B cell (primary cell): ENCODE results near the gene RILPL2. TPM values are rescaled to one million over a fixed set of nuclear protein-coding genes. Genes with fewer than 3 reads are reported as not detected.

Experiments used
- ATAC-seq: fragments of 200-7000 bp; cut with Tn5 transposase; one replicate; pipeline ENCODE4 v1.10.0; 2021; ENCODE audit warnings: low read depth, mild to moderate bottlenecking, moderate number of reproducible peaks, moderate library complexity
- CTCF ChIA-PET: fragments of 350-600 bp; sonication (Branson Sonifier 250); formaldehyde crosslinking; loops from one replicate; lab custom pipeline; 2021; ENCODE audit warnings: antibody characterized with exemption, inconsistent platforms; lab: Charles Lee
- POLR2A ChIA-PET: fragments of 350-600 bp; sonication (Branson Sonifier 250); formaldehyde crosslinking; loops from one replicate; lab custom pipeline; 2021; ENCODE audit warnings: antibody characterized with exemption; lab: Charles Lee
- DNase-seq: peaks from one replicate; pipeline ENCODE4 v3.0.0; 2013
- H2AFZ ChIP-seq: 2 replicates; pipeline ENCODE4 v1.6.1; 2012; ENCODE audit warnings: mild to moderate bottlenecking, low read depth, low read length; ENCODE audit not compliant: insufficient read depth, poor library complexity, severe bottlenecking
- H3K27ac ChIP-seq, 2 donors: 1 replicate in 1 of 2; 2 replicates in 1 of 2; pipeline ENCODE4 v1.5.1; 2012 to 2013; ENCODE audit warnings: low read length in 2 of 2, mild to moderate bottlenecking in 2 of 2, moderate library complexity in 1 of 2
- H3K27me3 ChIP-seq, 4 experiments: fragments of 200-600 bp in 1 of 4; sonication (generic) in 1 of 4; replicated peaks in 1 of 4; 1 replicate in 2 of 4; 2 replicates in 2 of 4; pipeline versions ENCODE4 v1.6.1 to v1.7.0; 2013 to 2016; ENCODE audit warnings: low read length in 3 of 4, mild to moderate bottlenecking in 2 of 4, mixed read lengths in 1 of 4, moderate library complexity in 1 of 4; ENCODE audit not compliant: insufficient read depth in 4 of 4, control insufficient read depth in 3 of 4; ENCODE audit errors: control extremely low read depth in 1 of 4
- H3K36me3 ChIP-seq, 2 experiments: replicated peaks in 1 of 2; 1 replicate in 1 of 2; 2 replicates in 1 of 2; pipeline versions ENCODE4 v1.6.1 to v1.7.1; 2013; ENCODE audit warnings: low read length in 1 of 2; ENCODE audit not compliant: insufficient read depth in 2 of 2, control insufficient read depth in 1 of 2; ENCODE audit errors: control extremely low read depth in 1 of 2, extremely low read depth in 1 of 2
- H3K4me1 ChIP-seq, 2 donors: fragments of 200-600 bp in 1 of 2; sonication (generic) in 1 of 2; 1 replicate in 1 of 2; 2 replicates in 1 of 2; pipeline versions ENCODE4 v1.5.1 to v1.6.1; 2013 to 2017; ENCODE audit warnings: low read length in 2 of 2; ENCODE audit not compliant: control insufficient read depth in 2 of 2, insufficient read depth in 2 of 2
- H3K4me2 ChIP-seq: replicated peaks from 2 replicates; pipeline ENCODE3; 2012; ENCODE audit warnings: mild to moderate bottlenecking, low read depth, low read length; ENCODE audit not compliant: poor library complexity, severe bottlenecking
- H3K4me3 ChIP-seq, 5 experiments: fragments of 200-600 bp in 1 of 5; sonication (generic) in 1 of 5; 1 replicate in 3 of 5; 2 replicates in 2 of 5; pipeline versions ENCODE4 v1.5.1 to v1.7.0; 2011 to 2016; ENCODE audit warnings: low read length in 4 of 5, mild to moderate bottlenecking in 4 of 5, low read depth in 2 of 5, control low read depth in 1 of 5, moderate library complexity in 1 of 5; ENCODE audit not compliant: insufficient read depth in 1 of 5; ENCODE audit errors: control extremely low read depth in 1 of 5, extremely low read depth in 1 of 5
- H3K79me2 ChIP-seq: fragments of 200-600 bp; sonication (generic); one replicate; pipeline ENCODE4 v1.6.0; 2016; ENCODE audit warnings: low read length; ENCODE audit not compliant: control insufficient read depth, insufficient read depth
- H3K9ac ChIP-seq: fragments of 200-600 bp; sonication (generic); 2 replicates; pipeline ENCODE4 v1.6.1; 2017; ENCODE audit warnings: mild to moderate bottlenecking, low read length, moderate library complexity
- H3K9me3 ChIP-seq, 3 donors: one replicate each; pipeline versions ENCODE4 v1.6.1 to v1.7.1; 2013; ENCODE audit warnings: low read length in 2 of 3; ENCODE audit not compliant: control insufficient read depth in 2 of 3, insufficient read depth in 1 of 3; ENCODE audit errors: control extremely low read depth in 1 of 3
- H4K20me1 ChIP-seq: 2 replicates; pipeline ENCODE4 v1.6.0; 2012; ENCODE audit warnings: mild to moderate bottlenecking, low read length; ENCODE audit not compliant: insufficient read depth, control insufficient read depth, poor library complexity, severe bottlenecking
- H3K27ac Mint-ChIP-seq: one replicate; pipeline ENCODE4 v1.8.0; 2021; ENCODE audit warnings: mixed read lengths
- H3K27me3 Mint-ChIP-seq: one replicate; pipeline ENCODE4 v1.8.0; 2021; ENCODE audit warnings: mixed read lengths
- H3K4me1 Mint-ChIP-seq: one replicate; pipeline ENCODE4 v1.8.0; 2021; ENCODE audit warnings: mixed read lengths
- H3K4me3 Mint-ChIP-seq: one replicate; pipeline ENCODE4 v1.8.0; 2021; ENCODE audit warnings: mixed read lengths
- H3K9me3 Mint-ChIP-seq: one replicate; pipeline ENCODE4 v1.8.0; 2022; ENCODE audit warnings: mixed read lengths; ENCODE audit not compliant: insufficient read depth
- CTCF ChIP-seq: fragments of 200-600 bp; IDR thresholded peaks from one replicate; pipeline ENCODE4 v1.8.0; 2022; ENCODE audit warnings: antibody characterized with exemption, mild to moderate bottlenecking
- EZH2 ChIP-seq: IDR thresholded peaks from 2 replicates; pipeline ENCODE4 v1.6.1; 2012; ENCODE audit warnings: borderline replicate concordance, low read depth, mild to moderate bottlenecking, moderate library complexity, low read length; ENCODE audit not compliant: insufficient read depth, poor library complexity, severe bottlenecking
- WGBS: methylation state at CpG from one replicate; pipeline ENCODE4 v1.1.5; 2013; ENCODE audit warnings: missing lambda C conversion rate; ENCODE audit not compliant: insufficient coverage; 5-methylcytosine and 5-hydroxymethylcytosine counted together
- intact Hi-C: fragments of 100-400 bp; cut with micrococcal nuclease; formaldehyde crosslinking; loops from one replicate; pipeline ENCODE4 v1.10.0; 2022
- polyA plus RNA-seq: library from polyadenylated mRNA; depleted of rRNA; stranded (reverse); fragments of >200 nt; gene quantifications from 2 replicates; pipeline ENCODE4 v1.2.3, GENCODE V29; 2012
- total RNA-seq, 2 donors: library from RNA; stranded (reverse); fragments of 120-200 nt in 1 of 2; gene quantifications; 1 replicate in 1 of 2; 2 replicates in 1 of 2; pipeline versions ENCODE4 v1.2.3 to v1.2.4, GENCODE V29; 2013 to 2022

Gene RILPL2
- total and polyA plus RNA-seq, 2 donors (not counting 1 experiment from before 2014, with no cell fraction given): 4.0 to 12.6 TPM

GRCh38 chr12:123471374-123472068 lies 35.0 kb upstream of the RILPL2 start:
- no peak overlapping the region for H3K27ac Mint-ChIP-seq
- H3K27me3 ChIP-seq: no peaks in the 10 kb centered on the region
- H3K9me3 Mint-ChIP-seq: no peaks in the 10 kb centered on the region
- H3K4me1 ChIP-seq: peaks cover 9 to 16% of the 10 kb centered on the region in 2 donors
- intact Hi-C loops: no loop called here
- H3K4me3 Mint-ChIP-seq: no peak overlapping the region
- H3K4me3 ChIP-seq: no peak overlapping the region
- H3K9me3 ChIP-seq: no peaks in the 10 kb centered on the region
- peaks cover 5% of the 10 kb centered on the region for H3K4me1 Mint-ChIP-seq
- H3K36me3 ChIP-seq: peaks cover 0 to 3% of the 10 kb centered on the region in 2 experiments
- H3K9ac ChIP-seq: no peak overlapping the region
- ChIA-PET CTCF (no interaction called here), POLR2A (no interaction called here)
- H2AFZ ChIP-seq: no peak overlapping the region
- H3K27me3 Mint-ChIP-seq: no peaks in the 10 kb centered on the region
- no peak for TF ChIP-seq CTCF
- no peak for TF ChIP-seq EZH2
- 96% methylated on average over 5 of the region's 8 CpGs for WGBS
- DNase-seq (no peak), ATAC-seq (no peak)
- H3K27ac ChIP-seq: no peak overlapping the region
- no peak overlapping the region for H3K4me2 ChIP-seq
- peaks cover 13% of the 10 kb centered on the region for H4K20me1 ChIP-seq
- peaks cover 49% of the 10 kb centered on the region for H3K79me2 ChIP-seq

GRCh38 chr12:123469978-123470377 lies 33.5 kb upstream of the RILPL2 start:
- H2AFZ ChIP-seq: no peak overlapping the region
- H3K9ac ChIP-seq: no peak overlapping the region
- no peak for DNase-seq
- no peak overlapping the region for H3K4me3 ChIP-seq
- ChIA-PET CTCF (interaction anchor here (0.7 to 2.2 kb wide), 6 partner anchors 43 to 208 kb away, joined by 3 to 15 read pairs (median 8); no protein-coding TSS in a partner anchor), POLR2A (interaction anchor here (0.5 to 0.7 kb wide), 3 partner anchors 87 to 232 kb away, joined by 3 to 9 read pairs (median 5); no protein-coding TSS in a partner anchor)
- Mint-ChIP-seq H3K4me1 (peaks cover 10% of the 10 kb centered on the region), H3K27me3 (no peaks in the 10 kb centered on the region), H3K9me3 (no peaks in the 10 kb centered on the region), H3K4me3 (no peak overlapping the region), H3K27ac (no peak overlapping the region)
- H3K27me3 ChIP-seq: no peaks in the 10 kb centered on the region
- H3K4me2 ChIP-seq: no peak overlapping the region
- H3K36me3 ChIP-seq: peaks cover 0 to 12% of the 10 kb centered on the region in 2 experiments
- peaks cover 65% of the 10 kb centered on the region for H3K79me2 ChIP-seq
- TF ChIP-seq EZH2 (no peak), CTCF (no peak)
- H4K20me1 ChIP-seq: peaks cover 19% of the 10 kb centered on the region
- intact Hi-C loops: loop anchor here (1.0 to 5.0 kb wide), 4 partner anchors 43 to 199 kb away; partner anchors contain the start of gene CDK2AP1
- no peak for ATAC-seq
- no peaks in the 10 kb centered on the region for H3K9me3 ChIP-seq
- H3K4me1 ChIP-seq: peaks cover 9% of the 10 kb centered on the region in 2 donors
- no peak overlapping the region for H3K27ac ChIP-seq
- 100% methylated on average over 2 of the region's 2 CpGs for WGBS
